A673 (cell line): ENCODE data around the gene SPATS1.

Source experiments
- CTCF ChIP-seq: fragments of 300-800, 200-600 bp; sonication (generic); conservative IDR thresholded peaks from 2 replicates; pipeline ENCODE4 v1.5.1; 2017; ENCODE audit warnings: low read depth, mild to moderate bottlenecking, antibody characterized with exemption, low read length, moderate library complexity, mixed read lengths
- EZH2 ChIP-seq: fragments of 200-600 bp; sonication (generic); IDR thresholded peaks from 2 replicates; pipeline ENCODE4 v1.6.1; 2017; ENCODE audit warnings: borderline replicate concordance, low read depth, mild to moderate bottlenecking, mixed read lengths, antibody characterized with exemption, low read length; ENCODE audit not compliant: poor library complexity, severe bottlenecking

DNA sequence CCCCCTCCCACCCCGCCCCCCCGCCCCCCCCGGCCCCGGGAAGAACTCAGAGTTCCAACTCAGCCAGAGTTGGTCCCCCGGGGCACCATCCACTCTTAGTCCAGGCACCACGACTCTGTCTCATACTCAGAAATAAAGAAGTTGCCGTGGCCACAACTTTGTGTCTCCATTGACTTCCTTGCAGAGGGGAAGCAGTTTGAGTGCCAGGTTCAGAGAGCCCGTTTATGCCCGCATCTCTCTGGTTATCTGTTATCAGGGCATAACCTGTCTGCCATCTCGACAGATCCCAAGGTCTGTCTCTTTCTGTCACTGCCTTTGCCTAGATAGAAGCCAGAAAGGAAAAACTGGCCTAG, 45.7 kb downstream of the SPATS1 start:
- TF ChIP-seq CTCF (no peak), EZH2 (no peak)
